Fibroblast of lung (primary cell): Measurements from ENCODE around the gene ELFN1. TPM values are rescaled to one million over a fixed set of nuclear protein-coding genes. Genes with fewer than 3 reads are reported as not detected.

ENCODE experiments used
- DNase-seq, 2 donors: peaks; one replicate each; pipeline versions ENCODE4 v3.0.0 to v3.0.0-alpha.2; 2010; ENCODE audit warnings: low read depth in 2 of 2
- H2AFZ ChIP-seq: 2 replicates; pipeline ENCODE4 v1.5.1; 2012; ENCODE audit warnings: low read length, control low read depth, inconsistent platforms
- H3K27ac ChIP-seq: 2 replicates; pipeline ENCODE4 v1.5.1; 2011; ENCODE audit warnings: low read length, control low read depth; ENCODE audit not compliant: insufficient read depth
- H3K27me3 ChIP-seq: 2 replicates; pipeline ENCODE4 v1.5.1; 2011; ENCODE audit warnings: mild to moderate bottlenecking, low read length; ENCODE audit not compliant: control insufficient read depth, insufficient read depth
- H3K36me3 ChIP-seq: 2 replicates; pipeline ENCODE4 v1.5.1; 2011; ENCODE audit warnings: low read length; ENCODE audit not compliant: control insufficient read depth, insufficient read depth
- H3K4me1 ChIP-seq: 2 replicates; pipeline ENCODE4 v1.5.1; 2011; ENCODE audit warnings: low read length; ENCODE audit not compliant: control insufficient read depth, insufficient read depth; ENCODE audit errors: extremely low read depth
- H3K4me2 ChIP-seq: 2 replicates; pipeline ENCODE4 v1.5.1; 2011; ENCODE audit warnings: low read length, control low read depth; ENCODE audit not compliant: insufficient read depth; ENCODE audit errors: extremely low read depth
- H3K4me3 ChIP-seq, 4 experiments: fragments of 200-600 bp in 1 of 4; sonication (generic) in 1 of 4; replicated peaks in 1 of 4; 2 replicates each; pipeline ENCODE4 v1.5.1; 2011 to 2016; ENCODE audit warnings: low read length in 4 of 4, low read depth in 3 of 4, mild to moderate bottlenecking in 3 of 4, control low read depth in 2 of 4, inconsistent platforms in 1 of 4, mixed read lengths in 1 of 4; ENCODE audit not compliant: insufficient read depth in 1 of 4; ENCODE audit errors: control extremely low read depth in 1 of 4
- H3K79me2 ChIP-seq: 2 replicates; pipeline ENCODE4 v1.5.1; 2012; ENCODE audit warnings: mild to moderate bottlenecking, low read length, inconsistent platforms; ENCODE audit not compliant: control insufficient read depth, insufficient read depth
- H3K9ac ChIP-seq: 2 replicates; pipeline ENCODE4 v1.5.1; 2011; ENCODE audit warnings: mild to moderate bottlenecking, low read length, control low read depth; ENCODE audit not compliant: insufficient read depth
- H3K9me3 ChIP-seq: 2 replicates; pipeline ENCODE4 v1.5.1; 2012; ENCODE audit warnings: low read depth, low read length; ENCODE audit not compliant: control insufficient read depth, insufficient read depth
- H4K20me1 ChIP-seq: 2 replicates; pipeline ENCODE4 v1.5.1; 2011; ENCODE audit warnings: low read length; ENCODE audit not compliant: control insufficient read depth, insufficient read depth; ENCODE audit errors: extremely low read depth
- CTCF ChIP-seq, 2 donors: IDR thresholded peaks in 1 of 2; conservative IDR thresholded peaks in 1 of 2; 1 replicate in 1 of 2; 2 replicates in 1 of 2; pipeline ENCODE4 v1.5.1; 2011 to 2012; ENCODE audit warnings: low read length in 2 of 2, control low read depth in 1 of 2, inconsistent platforms in 1 of 2, low read depth in 1 of 2, mild to moderate bottlenecking in 1 of 2
- EZH2 ChIP-seq: IDR thresholded peaks from 2 replicates; pipeline ENCODE4 v1.5.1; 2012; ENCODE audit warnings: low read length, control low read depth, mild to moderate bottlenecking; ENCODE audit errors: missing control alignments
- polyA plus RNA-seq, 2 donors: library from polyadenylated mRNA; depleted of rRNA in 1 of 2; stranded (reverse) in 1 of 2; unstranded in 1 of 2; fragments of >200 nt; gene quantifications; 2 replicates each; pipeline ENCODE4 v1.2.1, GENCODE V29; 2011 to 2012; ENCODE audit warnings: missing spikeins in 1 of 2
- total RNA-seq: library from RNA; depleted of rRNA; stranded (reverse); fragments of >200 nt; gene quantifications from 2 replicates; pipeline ENCODE4 v1.2.1, GENCODE V29; 2014

ELFN1 gene
- total and polyA plus RNA-seq, 2 donors (not counting 1 experiment from before 2014, with no cell fraction given): 0.16 to 0.33 TPM

- Histone ChIP-seq H3K79me2 (no peaks in the 10 kb centered on the region), H3K9ac (no peak overlapping the region), H3K4me3 (no peak overlapping the region), H2AFZ (no peak overlapping the region), H3K4me2 (no peak overlapping the region), H3K4me1 (no peaks in the 10 kb centered on the region), H3K9me3 (no peaks in the 10 kb centered on the region), H3K27ac (no peak overlapping the region), H3K36me3 (no peaks in the 10 kb centered on the region), H3K27me3 (no peaks in the 10 kb centered on the region), H4K20me1 (no peaks in the 10 kb centered on the region)
- no peak for DNase-seq
- TF ChIP-seq EZH2: no peak
- no peak for TF ChIP-seq CTCF (conservative IDR thresholded peaks at IDR 0.05 in 1 of 2, IDR thresholded peaks at IDR 0.05 in 1 of 2; ENCODE audit: low read depth in 1 of 2, low read length in 2 of 2)
Measured at GRCh38 chr7:1689311-1689710, 19.2 kb downstream of the ELFN1 start.

- H3K36me3 ChIP-seq: no peaks in the 10 kb centered on the region
- peaks cover 2% of the 10 kb centered on the region for H3K27me3 ChIP-seq
- H4K20me1 ChIP-seq: no peaks in the 10 kb centered on the region
- H3K79me2 ChIP-seq: no peaks in the 10 kb centered on the region
- H2AFZ ChIP-seq: no peak overlapping the region
- H3K27ac ChIP-seq: no peak overlapping the region
- H3K4me1 ChIP-seq: no peaks in the 10 kb centered on the region
- no peak for DNase-seq
- no peak overlapping the region for H3K4me2 ChIP-seq
- no peaks in the 10 kb centered on the region for H3K9me3 ChIP-seq
- no peak overlapping the region for H3K4me3 ChIP-seq
- no peak overlapping the region for H3K9ac ChIP-seq
- TF ChIP-seq CTCF (conservative IDR thresholded peaks at IDR 0.05 in 1 of 2, IDR thresholded peaks at IDR 0.05 in 1 of 2; ENCODE audit: low read depth in 1 of 2, low read length in 2 of 2): no peak
- TF ChIP-seq EZH2: no peak
Measured at GRCh38 chr7:1690359-1690958, 20.4 kb downstream of the ELFN1 start.

GRCh38 chr7:1691096-1691495 lies 21.0 kb downstream of the ELFN1 start:
- DNase-seq: no peak
- H3K4me3 ChIP-seq: no peak overlapping the region
- TF ChIP-seq EZH2 (no peak), CTCF (conservative IDR thresholded peaks at IDR 0.05 in 1 of 2, IDR thresholded peaks at IDR 0.05 in 1 of 2; ENCODE audit: low read depth in 1 of 2, low read length in 2 of 2) (no peak)
- no peaks in the 10 kb centered on the region for H3K79me2 ChIP-seq
- H3K4me2 ChIP-seq: no peak overlapping the region
- no peak overlapping the region for H3K27ac ChIP-seq
- H4K20me1 ChIP-seq: no peaks in the 10 kb centered on the region
- H3K9me3 ChIP-seq: no peaks in the 10 kb centered on the region
- H2AFZ ChIP-seq: no peak overlapping the region
- H3K4me1 ChIP-seq: no peaks in the 10 kb centered on the region
- no peaks in the 10 kb centered on the region for H3K36me3 ChIP-seq
- peaks cover 2% of the 10 kb centered on the region for H3K27me3 ChIP-seq
- no peak overlapping the region for H3K9ac ChIP-seq
